ENCODE data around the gene PSAT1.

DNA sequence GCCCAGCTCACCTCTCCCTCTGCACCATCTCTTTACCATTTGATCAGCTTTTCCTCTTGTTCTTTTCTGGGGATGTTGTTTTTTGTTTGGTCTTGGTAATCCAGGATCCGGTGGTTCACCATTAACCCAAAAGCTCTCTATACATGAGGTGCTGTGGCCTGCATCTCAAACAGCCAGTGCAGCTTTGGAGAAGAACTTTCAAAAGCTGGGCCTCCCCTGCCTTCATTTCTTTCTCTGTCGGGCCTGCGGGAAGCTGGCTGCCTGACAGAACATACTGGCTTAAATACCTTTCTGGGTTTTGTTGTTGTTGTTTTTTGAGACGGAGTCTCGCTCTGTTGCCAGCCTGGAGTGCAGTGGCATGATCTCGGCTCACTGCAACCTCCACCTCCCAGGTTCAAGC lies 12.1 kb downstream of the PSAT1 start:
- no peak for TF ChIP-seq EZH2phosphoT487 (IDR thresholded peaks at IDR 0.05; ENCODE audit: low read depth)
- TF ChIP-seq, protein P1, sequence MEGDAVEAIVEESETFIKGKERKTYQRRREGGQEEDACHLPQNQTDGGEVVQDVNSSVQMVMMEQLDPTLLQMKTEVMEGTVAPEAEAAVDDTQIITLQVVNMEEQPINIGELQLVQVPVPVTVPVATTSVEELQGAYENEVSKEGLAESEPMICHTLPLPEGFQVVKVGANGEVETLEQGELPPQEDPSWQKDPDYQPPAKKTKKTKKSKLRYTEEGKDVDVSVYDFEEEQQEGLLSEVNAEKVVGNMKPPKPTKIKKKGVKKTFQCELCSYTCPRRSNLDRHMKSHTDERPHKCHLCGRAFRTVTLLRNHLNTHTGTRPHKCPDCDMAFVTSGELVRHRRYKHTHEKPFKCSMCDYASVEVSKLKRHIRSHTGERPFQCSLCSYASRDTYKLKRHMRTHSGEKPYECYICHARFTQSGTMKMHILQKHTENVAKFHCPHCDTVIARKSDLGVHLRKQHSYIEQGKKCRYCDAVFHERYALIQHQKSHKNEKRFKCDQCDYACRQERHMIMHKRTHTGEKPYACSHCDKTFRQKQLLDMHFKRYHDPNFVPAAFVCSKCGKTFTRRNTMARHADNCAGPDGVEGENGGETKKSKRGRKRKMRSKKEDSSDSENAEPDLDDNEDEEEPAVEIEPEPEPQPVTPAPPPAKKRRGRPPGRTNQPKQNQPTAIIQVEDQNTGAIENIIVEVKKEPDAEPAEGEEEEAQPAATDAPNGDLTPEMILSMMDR (IDR thresholded peaks at IDR 0.05; ENCODE audit: low read depth, low read length) = no peak
